ENCODE results near the gene PARD3. TPM values are rescaled to one million over a fixed set of nuclear protein-coding genes. Genes with fewer than 3 reads are reported as not detected.

PARD3 gene
- total RNA-seq, 1 experiment from 2014 or later = 51.8 TPM

DNA sequence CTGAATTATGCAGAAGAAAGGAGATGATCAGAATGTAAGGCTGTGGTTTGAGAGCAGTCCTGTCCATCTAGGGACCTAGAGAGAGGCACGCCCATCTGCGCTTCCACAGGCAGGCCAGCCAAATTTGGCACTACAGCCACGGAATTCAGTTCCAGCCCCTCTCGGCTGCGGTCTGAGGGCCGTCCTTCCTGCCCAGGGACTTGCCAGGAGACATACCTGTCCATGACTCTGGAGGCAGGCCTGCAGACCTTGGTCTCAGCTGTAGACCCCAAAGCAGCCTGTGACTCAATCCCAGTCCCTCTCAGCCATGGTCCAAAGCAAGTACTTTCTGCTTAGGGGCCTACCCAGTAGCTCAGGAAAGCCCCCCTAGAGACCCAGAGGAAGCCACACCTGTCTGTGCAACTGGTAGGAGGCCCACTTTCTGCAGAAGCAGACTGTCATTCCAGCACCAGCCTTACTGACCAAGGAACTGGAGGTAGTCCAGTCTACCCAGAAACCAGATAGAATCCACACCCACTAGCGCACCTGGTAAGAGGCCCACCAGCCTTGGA lies 720.9 kb downstream of the PARD3 start:
- no peak for DNase-seq (ENCODE audit: low spot score)
- Mint-ChIP-seq H3K4me1 (no peaks in the 10 kb centered on the region), H3K27me3 (ENCODE audit: low read depth) (no peaks in the 10 kb centered on the region; the same call in 1 of the 2 replicates), H3K4me3 (no peak overlapping the region), H3K27ac (no peak overlapping the region), H3K9me3 (peaks cover 21% of the 10 kb centered on the region), H3K36me3 (peaks cover 8% of the 10 kb centered on the region)
- ChIA-PET POLR2A (interaction anchor here (0.6 kb wide), 1 partner anchor 289 kb away, joined by 3 read pairs; no protein-coding TSS in a partner anchor), CTCF (no interaction called here)
- no peak for ATAC-seq
- TF ChIP-seq SP1 (CRISPR knock-in tag; conservative IDR thresholded peaks at IDR 0.05) (no peak), SMAD3 (CRISPR knock-in tag; IDR thresholded peaks at IDR 0.05; ENCODE audit: borderline replicate concordance) (no peak), SMAD4 (CRISPR knock-in tag; IDR thresholded peaks at IDR 0.05) (no peak), ZNF396 (CRISPR knock-in tag; IDR thresholded peaks at IDR 0.05; ENCODE audit: borderline replicate concordance) (no peak), CREM (CRISPR knock-in tag; IDR thresholded peaks at IDR 0.05) (no peak), GTF2I (CRISPR knock-in tag; conservative IDR thresholded peaks at IDR 0.05) (no peak), ZNF317 (CRISPR knock-in tag; IDR thresholded peaks at IDR 0.05; ENCODE audit: borderline replicate concordance, low read depth) (no peak), ELF4 (CRISPR knock-in tag; IDR thresholded peaks at IDR 0.05; ENCODE audit: low read depth) (no peak), ZBTB21 (CRISPR knock-in tag; IDR thresholded peaks at IDR 0.05; ENCODE audit: borderline replicate concordance) (no peak)
- TF ChIP-seq, protein P1, sequence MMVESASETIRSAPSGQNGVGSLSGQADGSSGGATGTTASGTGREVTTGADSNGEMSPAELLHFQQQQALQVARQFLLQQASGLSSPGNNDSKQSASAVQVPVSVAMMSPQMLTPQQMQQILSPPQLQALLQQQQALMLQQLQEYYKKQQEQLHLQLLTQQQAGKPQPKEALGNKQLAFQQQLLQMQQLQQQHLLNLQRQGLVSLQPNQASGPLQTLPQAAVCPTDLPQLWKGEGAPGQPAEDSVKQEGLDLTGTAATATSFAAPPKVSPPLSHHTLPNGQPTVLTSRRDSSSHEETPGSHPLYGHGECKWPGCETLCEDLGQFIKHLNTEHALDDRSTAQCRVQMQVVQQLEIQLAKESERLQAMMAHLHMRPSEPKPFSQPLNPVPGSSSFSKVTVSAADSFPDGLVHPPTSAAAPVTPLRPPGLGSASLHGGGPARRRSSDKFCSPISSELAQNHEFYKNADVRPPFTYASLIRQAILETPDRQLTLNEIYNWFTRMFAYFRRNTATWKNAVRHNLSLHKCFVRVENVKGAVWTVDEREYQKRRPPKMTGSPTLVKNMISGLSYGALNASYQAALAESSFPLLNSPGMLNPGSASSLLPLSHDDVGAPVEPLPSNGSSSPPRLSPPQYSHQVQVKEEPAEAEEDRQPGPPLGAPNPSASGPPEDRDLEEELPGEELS (CRISPR knock-in tag; IDR thresholded peaks at IDR 0.05) = no peak

DNA sequence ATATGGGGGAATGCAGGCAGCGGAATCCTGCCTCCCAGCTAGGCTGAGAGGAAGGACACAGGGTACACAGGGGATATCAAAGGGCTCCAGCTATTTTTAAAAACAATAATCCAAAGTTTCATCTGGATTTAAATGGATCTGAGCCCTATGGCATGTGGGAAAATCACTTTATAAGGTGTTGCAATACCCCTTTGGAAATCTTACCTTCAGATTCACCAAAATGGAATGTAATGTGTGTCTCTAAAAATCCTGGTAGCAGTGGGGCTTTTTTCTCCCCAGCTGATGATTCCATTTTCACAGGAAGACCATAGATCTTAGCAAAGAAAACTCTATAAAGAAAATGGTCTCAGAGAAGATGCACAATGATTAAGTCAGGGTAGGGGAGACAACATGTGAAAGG lies 722.2 kb downstream of the PARD3 start:
- H3K9me3 Mint-ChIP-seq = peaks cover 18% of the 10 kb centered on the region
- H3K36me3 Mint-ChIP-seq = peaks cover 5% of the 10 kb centered on the region; the same call in 1 of the 2 replicates
- ATAC-seq = no peak
- POLR2A ChIA-PET = no interaction called here
- H3K27ac Mint-ChIP-seq = no peak overlapping the region
- DNase-seq (ENCODE audit: low spot score) = no peak
- no peak overlapping the region for H3K4me3 Mint-ChIP-seq
- CTCF ChIA-PET = no interaction called here
- no peaks in the 10 kb centered on the region for H3K4me1 Mint-ChIP-seq
- no peaks in the 10 kb centered on the region; the same call in 1 of the 2 replicates for H3K27me3 Mint-ChIP-seq (ENCODE audit: low read depth)
- TF ChIP-seq GTF2I (CRISPR knock-in tag; conservative IDR thresholded peaks at IDR 0.05) (no peak), JAZF1 (CRISPR knock-in tag; IDR thresholded peaks at IDR 0.05) (no peak), ZNF232 (CRISPR knock-in tag; IDR thresholded peaks at IDR 0.05) (no peak), CREB1 (CRISPR knock-in tag; IDR thresholded peaks at IDR 0.05) (no peak), ETV6 (CRISPR knock-in tag; IDR thresholded peaks at IDR 0.05) (no peak), NR1H2 (CRISPR knock-in tag; IDR thresholded peaks at IDR 0.05) (no peak), ZBTB21 (CRISPR knock-in tag; IDR thresholded peaks at IDR 0.05; ENCODE audit: borderline replicate concordance) (no peak)
- TF ChIP-seq, protein P2, sequence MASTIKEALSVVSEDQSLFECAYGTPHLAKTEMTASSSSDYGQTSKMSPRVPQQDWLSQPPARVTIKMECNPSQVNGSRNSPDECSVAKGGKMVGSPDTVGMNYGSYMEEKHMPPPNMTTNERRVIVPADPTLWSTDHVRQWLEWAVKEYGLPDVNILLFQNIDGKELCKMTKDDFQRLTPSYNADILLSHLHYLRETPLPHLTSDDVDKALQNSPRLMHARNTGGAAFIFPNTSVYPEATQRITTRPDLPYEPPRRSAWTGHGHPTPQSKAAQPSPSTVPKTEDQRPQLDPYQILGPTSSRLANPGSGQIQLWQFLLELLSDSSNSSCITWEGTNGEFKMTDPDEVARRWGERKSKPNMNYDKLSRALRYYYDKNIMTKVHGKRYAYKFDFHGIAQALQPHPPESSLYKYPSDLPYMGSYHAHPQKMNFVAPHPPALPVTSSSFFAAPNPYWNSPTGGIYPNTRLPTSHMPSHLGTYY (CRISPR knock-in tag; IDR thresholded peaks at IDR 0.05) = no peak
- TF ChIP-seq, protein P3, sequence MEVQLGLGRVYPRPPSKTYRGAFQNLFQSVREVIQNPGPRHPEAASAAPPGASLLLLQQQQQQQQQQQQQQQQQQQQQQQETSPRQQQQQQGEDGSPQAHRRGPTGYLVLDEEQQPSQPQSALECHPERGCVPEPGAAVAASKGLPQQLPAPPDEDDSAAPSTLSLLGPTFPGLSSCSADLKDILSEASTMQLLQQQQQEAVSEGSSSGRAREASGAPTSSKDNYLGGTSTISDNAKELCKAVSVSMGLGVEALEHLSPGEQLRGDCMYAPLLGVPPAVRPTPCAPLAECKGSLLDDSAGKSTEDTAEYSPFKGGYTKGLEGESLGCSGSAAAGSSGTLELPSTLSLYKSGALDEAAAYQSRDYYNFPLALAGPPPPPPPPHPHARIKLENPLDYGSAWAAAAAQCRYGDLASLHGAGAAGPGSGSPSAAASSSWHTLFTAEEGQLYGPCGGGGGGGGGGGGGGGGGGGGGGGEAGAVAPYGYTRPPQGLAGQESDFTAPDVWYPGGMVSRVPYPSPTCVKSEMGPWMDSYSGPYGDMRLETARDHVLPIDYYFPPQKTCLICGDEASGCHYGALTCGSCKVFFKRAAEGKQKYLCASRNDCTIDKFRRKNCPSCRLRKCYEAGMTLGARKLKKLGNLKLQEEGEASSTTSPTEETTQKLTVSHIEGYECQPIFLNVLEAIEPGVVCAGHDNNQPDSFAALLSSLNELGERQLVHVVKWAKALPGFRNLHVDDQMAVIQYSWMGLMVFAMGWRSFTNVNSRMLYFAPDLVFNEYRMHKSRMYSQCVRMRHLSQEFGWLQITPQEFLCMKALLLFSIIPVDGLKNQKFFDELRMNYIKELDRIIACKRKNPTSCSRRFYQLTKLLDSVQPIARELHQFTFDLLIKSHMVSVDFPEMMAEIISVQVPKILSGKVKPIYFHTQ (CRISPR knock-in tag; IDR thresholded peaks at IDR 0.05) = no peak
- TF ChIP-seq, protein P4, sequence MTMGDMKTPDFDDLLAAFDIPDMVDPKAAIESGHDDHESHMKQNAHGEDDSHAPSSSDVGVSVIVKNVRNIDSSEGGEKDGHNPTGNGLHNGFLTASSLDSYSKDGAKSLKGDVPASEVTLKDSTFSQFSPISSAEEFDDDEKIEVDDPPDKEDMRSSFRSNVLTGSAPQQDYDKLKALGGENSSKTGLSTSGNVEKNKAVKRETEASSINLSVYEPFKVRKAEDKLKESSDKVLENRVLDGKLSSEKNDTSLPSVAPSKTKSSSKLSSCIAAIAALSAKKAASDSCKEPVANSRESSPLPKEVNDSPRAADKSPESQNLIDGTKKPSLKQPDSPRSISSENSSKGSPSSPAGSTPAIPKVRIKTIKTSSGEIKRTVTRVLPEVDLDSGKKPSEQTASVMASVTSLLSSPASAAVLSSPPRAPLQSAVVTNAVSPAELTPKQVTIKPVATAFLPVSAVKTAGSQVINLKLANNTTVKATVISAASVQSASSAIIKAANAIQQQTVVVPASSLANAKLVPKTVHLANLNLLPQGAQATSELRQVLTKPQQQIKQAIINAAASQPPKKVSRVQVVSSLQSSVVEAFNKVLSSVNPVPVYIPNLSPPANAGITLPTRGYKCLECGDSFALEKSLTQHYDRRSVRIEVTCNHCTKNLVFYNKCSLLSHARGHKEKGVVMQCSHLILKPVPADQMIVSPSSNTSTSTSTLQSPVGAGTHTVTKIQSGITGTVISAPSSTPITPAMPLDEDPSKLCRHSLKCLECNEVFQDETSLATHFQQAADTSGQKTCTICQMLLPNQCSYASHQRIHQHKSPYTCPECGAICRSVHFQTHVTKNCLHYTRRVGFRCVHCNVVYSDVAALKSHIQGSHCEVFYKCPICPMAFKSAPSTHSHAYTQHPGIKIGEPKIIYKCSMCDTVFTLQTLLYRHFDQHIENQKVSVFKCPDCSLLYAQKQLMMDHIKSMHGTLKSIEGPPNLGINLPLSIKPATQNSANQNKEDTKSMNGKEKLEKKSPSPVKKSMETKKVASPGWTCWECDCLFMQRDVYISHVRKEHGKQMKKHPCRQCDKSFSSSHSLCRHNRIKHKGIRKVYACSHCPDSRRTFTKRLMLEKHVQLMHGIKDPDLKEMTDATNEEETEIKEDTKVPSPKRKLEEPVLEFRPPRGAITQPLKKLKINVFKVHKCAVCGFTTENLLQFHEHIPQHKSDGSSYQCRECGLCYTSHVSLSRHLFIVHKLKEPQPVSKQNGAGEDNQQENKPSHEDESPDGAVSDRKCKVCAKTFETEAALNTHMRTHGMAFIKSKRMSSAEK (CRISPR knock-in tag; IDR thresholded peaks at IDR 0.05; ENCODE audit: borderline replicate concordance) = no peak
- TF ChIP-seq, protein P5, sequence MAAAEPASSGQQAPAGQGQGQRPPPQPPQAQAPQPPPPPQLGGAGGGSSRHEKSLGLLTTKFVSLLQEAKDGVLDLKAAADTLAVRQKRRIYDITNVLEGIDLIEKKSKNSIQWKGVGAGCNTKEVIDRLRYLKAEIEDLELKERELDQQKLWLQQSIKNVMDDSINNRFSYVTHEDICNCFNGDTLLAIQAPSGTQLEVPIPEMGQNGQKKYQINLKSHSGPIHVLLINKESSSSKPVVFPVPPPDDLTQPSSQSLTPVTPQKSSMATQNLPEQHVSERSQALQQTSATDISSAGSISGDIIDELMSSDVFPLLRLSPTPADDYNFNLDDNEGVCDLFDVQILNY (CRISPR knock-in tag; IDR thresholded peaks at IDR 0.05) = no peak
- TF ChIP-seq, protein P6, sequence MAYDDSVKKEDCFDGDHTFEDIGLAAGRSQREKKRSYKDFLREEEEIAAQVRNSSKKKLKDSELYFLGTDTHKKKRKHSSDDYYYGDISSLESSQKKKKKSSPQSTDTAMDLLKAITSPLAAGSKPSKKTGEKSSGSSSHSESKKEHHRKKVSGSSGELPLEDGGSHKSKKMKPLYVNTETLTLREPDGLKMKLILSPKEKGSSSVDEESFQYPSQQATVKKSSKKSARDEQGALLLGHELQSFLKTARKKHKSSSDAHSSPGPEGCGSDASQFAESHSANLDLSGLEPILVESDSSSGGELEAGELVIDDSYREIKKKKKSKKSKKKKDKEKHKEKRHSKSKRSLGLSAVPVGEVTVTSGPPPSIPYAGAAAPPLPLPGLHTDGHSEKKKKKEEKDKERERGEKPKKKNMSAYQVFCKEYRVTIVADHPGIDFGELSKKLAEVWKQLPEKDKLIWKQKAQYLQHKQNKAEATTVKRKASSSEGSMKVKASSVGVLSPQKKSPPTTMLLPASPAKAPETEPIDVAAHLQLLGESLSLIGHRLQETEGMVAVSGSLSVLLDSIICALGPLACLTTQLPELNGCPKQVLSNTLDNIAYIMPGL (CRISPR knock-in tag; IDR thresholded peaks at IDR 0.05) = no peak
- TF ChIP-seq, protein P7, sequence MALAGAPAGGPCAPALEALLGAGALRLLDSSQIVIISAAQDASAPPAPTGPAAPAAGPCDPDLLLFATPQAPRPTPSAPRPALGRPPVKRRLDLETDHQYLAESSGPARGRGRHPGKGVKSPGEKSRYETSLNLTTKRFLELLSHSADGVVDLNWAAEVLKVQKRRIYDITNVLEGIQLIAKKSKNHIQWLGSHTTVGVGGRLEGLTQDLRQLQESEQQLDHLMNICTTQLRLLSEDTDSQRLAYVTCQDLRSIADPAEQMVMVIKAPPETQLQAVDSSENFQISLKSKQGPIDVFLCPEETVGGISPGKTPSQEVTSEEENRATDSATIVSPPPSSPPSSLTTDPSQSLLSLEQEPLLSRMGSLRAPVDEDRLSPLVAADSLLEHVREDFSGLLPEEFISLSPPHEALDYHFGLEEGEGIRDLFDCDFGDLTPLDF (CRISPR knock-in tag; IDR thresholded peaks at IDR 0.05) = no peak
